Vagina (tissue), 2 donors: ENCODE measurements around the gene HDGFL2. TPM values are rescaled to one million over a fixed set of nuclear protein-coding genes. Genes with fewer than 3 reads are reported as not detected.

ENCODE experiments used
- DNase-seq, 2 donors: peaks; one replicate each; pipeline ENCODE4 v3.0.0-alpha.2; 2017; ENCODE audit errors: extremely low spot score in 2 of 2
- H3K27ac ChIP-seq: fragments of 200-600 bp; sonication (generic); one replicate; pipeline ENCODE4 v1.5.1; 2019
- H3K27me3 ChIP-seq: fragments of 200-600 bp; sonication (generic); one replicate; pipeline ENCODE4 v1.5.1; 2019
- H3K36me3 ChIP-seq, 2 donors: fragments of 200-600 bp; sonication (generic); one replicate each; pipeline ENCODE4 v1.5.1; 2017 to 2019
- H3K4me1 ChIP-seq: fragments of 200-600 bp; sonication (generic); one replicate; pipeline ENCODE4 v1.5.1; 2019
- H3K4me3 ChIP-seq, 2 donors: fragments of 200-600 bp; sonication (generic); 1 replicate in 1 of 2; 2 replicates in 1 of 2; pipeline ENCODE4 v1.5.1; 2016 to 2019
- H3K9me3 ChIP-seq: fragments of 200-600 bp; sonication (generic); one replicate; pipeline ENCODE4 v1.5.1; 2019
- POLR2A ChIP-seq, 2 donors: fragments of 450-650 bp; IDR thresholded peaks; one replicate each; pipeline ENCODE4 v1.6.1; 2017; ENCODE audit warnings: antibody characterized with exemption in 2 of 2, mild to moderate bottlenecking in 2 of 2, moderate library complexity in 2 of 2
- POLR2AphosphoS5 ChIP-seq, 2 donors: sonication (generic); formaldehyde crosslinking; IDR thresholded peaks; one replicate each; pipeline ENCODE4 v1.9.0; 2017; ENCODE audit warnings: antibody characterized with exemption in 2 of 2, mild to moderate bottlenecking in 2 of 2, low read depth in 1 of 2; ENCODE audit not compliant: insufficient read depth in 1 of 2
- intact Hi-C: fragments of 100-400 bp; cut with DNase I; formaldehyde crosslinking; loops from one replicate; pipeline ENCODE4 v1.15.1; 2023
- total RNA-seq: library from RNA; depleted of rRNA; stranded (reverse); fragments of >200 nt; gene quantifications from one replicate; pipeline ENCODE4 v1.2.3, GENCODE V29; 2016
- TF ChIP-seq, protein P1 (sequence below), 3 experiments: fragments of 450-650 bp in 2 of 3; fragments of 200-600 bp in 1 of 3; sonication (generic) in 1 of 3; IDR thresholded peaks; one replicate each; pipeline ENCODE4 v1.5.1; 2017 to 2019; ENCODE audit warnings: antibody characterized with exemption in 3 of 3, mild to moderate bottlenecking in 2 of 3, moderate library complexity in 2 of 3

The HDGFL2 gene
- total RNA-seq, 1 donor from 2014 or later: 33.1 TPM

DNA sequence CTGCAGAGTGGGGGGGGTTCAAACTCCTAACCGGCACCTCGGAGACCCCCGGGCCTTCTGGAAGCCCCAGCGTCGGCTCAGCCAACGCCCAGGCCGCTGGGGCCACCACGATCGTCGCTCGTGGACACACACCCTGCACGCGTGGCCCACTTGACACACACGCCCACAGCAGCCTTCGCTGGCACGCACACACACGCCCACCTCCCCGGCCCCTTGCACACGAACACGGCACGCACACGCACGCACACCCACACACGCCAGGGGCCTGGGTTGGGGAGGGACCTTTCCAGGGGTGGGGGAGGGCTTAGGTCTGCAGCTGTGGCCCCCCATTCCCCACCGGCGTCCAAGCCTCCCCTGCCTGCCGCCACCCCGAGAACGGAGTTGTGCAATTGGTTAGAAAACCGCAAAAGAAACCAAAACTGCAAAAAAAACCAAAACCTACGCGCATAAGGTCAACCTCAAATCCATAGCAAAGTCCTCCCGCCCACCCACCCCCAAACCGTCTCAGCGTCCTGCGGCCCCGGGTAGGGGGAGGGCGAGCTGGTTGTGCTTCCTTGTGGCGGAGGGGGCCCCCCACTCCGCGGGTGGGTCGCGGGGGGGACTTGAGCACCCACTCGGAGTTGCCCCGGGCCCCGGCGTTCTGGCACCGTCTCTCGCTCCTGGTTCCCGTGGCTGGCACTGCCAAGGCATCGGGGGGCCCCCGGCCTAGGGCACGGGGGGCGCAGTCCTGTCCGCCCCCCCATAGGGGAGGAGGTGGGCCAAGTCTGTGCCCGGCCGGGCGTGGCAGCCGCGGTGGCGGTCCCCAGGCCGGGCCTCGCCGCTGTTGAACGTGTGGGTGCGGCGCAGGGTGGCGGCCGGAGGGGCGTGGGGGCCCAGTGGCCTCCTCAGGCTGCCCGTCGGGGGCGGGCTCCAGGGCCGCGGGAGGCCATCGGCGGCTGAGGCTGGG, 71.1 kb downstream of the HDGFL2 start:
- H3K27ac ChIP-seq: no peak overlapping the region
- no peak overlapping the region for H3K4me3 ChIP-seq
- DNase-seq: no peak
- no peaks in the 10 kb centered on the region for H3K9me3 ChIP-seq
- no peaks in the 10 kb centered on the region for H3K27me3 ChIP-seq
- H3K36me3 ChIP-seq: no peaks in the 10 kb centered on the region
- no peaks in the 10 kb centered on the region for H3K4me1 ChIP-seq
- TF ChIP-seq, protein P1, sequence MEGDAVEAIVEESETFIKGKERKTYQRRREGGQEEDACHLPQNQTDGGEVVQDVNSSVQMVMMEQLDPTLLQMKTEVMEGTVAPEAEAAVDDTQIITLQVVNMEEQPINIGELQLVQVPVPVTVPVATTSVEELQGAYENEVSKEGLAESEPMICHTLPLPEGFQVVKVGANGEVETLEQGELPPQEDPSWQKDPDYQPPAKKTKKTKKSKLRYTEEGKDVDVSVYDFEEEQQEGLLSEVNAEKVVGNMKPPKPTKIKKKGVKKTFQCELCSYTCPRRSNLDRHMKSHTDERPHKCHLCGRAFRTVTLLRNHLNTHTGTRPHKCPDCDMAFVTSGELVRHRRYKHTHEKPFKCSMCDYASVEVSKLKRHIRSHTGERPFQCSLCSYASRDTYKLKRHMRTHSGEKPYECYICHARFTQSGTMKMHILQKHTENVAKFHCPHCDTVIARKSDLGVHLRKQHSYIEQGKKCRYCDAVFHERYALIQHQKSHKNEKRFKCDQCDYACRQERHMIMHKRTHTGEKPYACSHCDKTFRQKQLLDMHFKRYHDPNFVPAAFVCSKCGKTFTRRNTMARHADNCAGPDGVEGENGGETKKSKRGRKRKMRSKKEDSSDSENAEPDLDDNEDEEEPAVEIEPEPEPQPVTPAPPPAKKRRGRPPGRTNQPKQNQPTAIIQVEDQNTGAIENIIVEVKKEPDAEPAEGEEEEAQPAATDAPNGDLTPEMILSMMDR (IDR thresholded peaks at IDR 0.05): no peak
- TF ChIP-seq POLR2A (IDR thresholded peaks at IDR 0.05): no peak
- no peak for TF ChIP-seq POLR2AphosphoS5 (IDR thresholded peaks at IDR 0.05; ENCODE audit: insufficient read depth in 1 of 2, low read depth in 1 of 2)
- intact Hi-C loops: no loop called here

DNA sequence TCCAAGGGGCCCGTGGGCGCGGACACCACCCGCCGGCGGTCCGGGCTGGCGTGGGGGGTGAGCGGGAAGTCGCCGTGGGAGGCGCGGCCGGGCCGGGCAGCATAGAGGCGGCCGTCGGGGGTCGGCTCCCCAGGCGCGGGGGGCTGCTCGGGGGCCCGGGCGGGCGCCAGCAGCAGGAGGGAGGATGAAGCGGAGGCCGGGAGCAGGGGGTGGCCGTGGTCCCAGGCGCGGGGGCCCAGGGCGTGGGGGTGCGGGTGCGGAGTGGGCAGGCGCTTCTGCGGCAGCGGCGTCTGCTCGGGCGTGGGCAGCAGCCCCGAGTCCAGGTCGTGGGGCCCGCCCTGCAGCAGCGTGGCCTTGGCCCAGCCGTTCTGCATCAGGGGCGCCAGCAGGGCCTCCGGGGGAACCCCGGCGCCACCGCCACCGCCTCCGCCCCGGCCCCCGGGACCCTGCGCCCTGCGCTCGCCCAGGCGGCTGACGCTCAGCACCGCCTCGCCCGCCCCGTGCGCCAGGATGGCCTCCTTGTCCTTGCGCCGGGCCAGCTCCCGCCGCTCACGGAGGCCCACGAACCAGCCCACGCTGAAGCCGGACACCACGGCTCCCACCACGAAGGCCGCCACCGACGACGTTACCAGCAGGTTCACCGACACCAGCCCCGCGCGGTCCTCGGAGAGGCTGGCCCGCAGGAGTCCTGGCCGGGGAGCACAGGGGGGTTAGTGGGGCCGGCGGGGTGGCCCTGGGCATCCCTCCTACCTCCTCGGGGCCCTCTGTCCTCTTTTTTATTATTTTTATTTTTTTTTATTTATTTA, 71.9 kb downstream of the HDGFL2 start:
- no peaks in the 10 kb centered on the region for H3K27me3 ChIP-seq
- H3K9me3 ChIP-seq: no peaks in the 10 kb centered on the region
- intact Hi-C loops: no loop called here
- no peak for DNase-seq
- no peak overlapping the region for H3K27ac ChIP-seq
- H3K36me3 ChIP-seq: no peaks in the 10 kb centered on the region
- TF ChIP-seq, protein P1 (IDR thresholded peaks at IDR 0.05): no peak
- TF ChIP-seq POLR2AphosphoS5 (IDR thresholded peaks at IDR 0.05; ENCODE audit: insufficient read depth in 1 of 2, low read depth in 1 of 2) (no peak), POLR2A (IDR thresholded peaks at IDR 0.05) (no peak)
- H3K4me3 ChIP-seq: no peak overlapping the region
- no peaks in the 10 kb centered on the region for H3K4me1 ChIP-seq

DNA sequence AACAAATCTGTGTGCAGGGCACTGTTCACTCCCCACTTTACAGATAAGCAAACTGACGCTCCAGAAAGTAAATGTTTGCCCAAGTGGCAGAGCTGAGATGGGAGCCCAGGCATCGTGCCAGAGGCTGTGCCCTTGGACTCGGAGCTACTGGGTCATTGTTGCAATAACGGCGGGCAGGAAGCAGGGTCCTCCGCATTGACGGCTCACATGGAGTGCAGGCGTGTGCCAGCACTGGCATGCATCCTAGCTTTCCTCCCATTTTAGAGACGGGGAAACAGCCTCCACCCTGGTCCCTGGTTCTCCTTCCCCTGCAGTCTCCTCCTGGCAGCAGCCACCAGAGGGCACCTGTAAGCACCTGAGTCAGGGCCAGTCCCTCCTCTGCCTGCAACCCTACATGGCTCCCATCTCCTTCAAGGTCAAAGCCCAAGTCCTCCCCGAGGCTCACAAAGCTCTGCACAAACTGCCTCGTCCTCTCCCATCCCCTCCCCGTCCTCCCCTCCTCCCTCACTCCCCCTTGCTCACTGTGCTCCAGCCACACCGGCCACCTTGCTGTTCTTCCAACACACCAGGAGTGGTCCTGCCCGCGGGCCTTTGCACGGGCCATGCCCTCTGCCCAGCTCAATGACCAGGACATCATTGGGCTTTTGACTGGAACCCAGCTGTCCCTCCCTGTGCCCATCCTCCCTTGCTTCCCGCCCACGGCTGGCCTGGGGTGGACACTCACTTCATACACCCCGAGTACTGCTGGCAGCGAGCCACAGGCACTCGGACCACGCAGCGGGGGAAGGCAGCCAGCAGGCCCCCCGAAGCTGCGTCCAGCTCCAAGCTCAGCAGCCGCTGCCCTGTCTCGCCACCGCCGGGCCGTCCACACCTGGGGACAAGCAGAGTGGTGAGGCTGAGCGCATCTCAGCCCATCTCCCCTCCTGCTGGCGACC, 75.5 kb downstream of the HDGFL2 start:
- DNase-seq: no peak
- H3K4me3 ChIP-seq: no peak overlapping the region
- H3K9me3 ChIP-seq: no peaks in the 10 kb centered on the region
- H3K36me3 ChIP-seq: no peaks in the 10 kb centered on the region
- no peaks in the 10 kb centered on the region for H3K27me3 ChIP-seq
- TF ChIP-seq, protein P1 (IDR thresholded peaks at IDR 0.05): no peak
- TF ChIP-seq POLR2A (IDR thresholded peaks at IDR 0.05): no peak
- no peak overlapping the region for H3K27ac ChIP-seq
- intact Hi-C loops: no loop called here
- H3K4me1 ChIP-seq: no peaks in the 10 kb centered on the region

DNA sequence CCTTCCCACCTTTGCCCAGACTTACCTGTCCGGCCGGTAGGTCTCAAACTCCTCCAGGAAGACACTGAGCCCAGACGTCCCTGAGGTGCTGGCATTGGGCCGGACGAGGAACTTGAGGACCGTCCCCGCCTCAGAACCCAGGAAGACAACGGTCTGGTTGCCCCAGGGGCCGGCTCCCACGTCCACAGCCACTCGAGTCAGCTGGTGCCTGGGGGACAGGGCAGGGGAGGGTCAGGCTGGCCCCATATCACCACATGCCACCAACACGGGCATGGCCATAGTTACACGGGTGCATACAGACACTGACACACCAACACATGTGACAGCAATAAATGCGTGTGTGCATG, 76.1 kb downstream of the HDGFL2 start:
- Histone ChIP-seq H3K4me3 (no peak overlapping the region), H3K4me1 (no peaks in the 10 kb centered on the region)

More for the DNA sequence above, 76.1 kb downstream of the HDGFL2 start:
- Histone ChIP-seq H3K27me3 (no peaks in the 10 kb centered on the region), H3K9me3 (no peaks in the 10 kb centered on the region), H3K27ac (no peak overlapping the region), H3K36me3 (no peaks in the 10 kb centered on the region)
- intact Hi-C loops: no loop called here
- no peak for TF ChIP-seq POLR2AphosphoS5 (IDR thresholded peaks at IDR 0.05; ENCODE audit: insufficient read depth in 1 of 2, low read depth in 1 of 2)
- TF ChIP-seq, protein P1 (IDR thresholded peaks at IDR 0.05): no peak
- no peak for TF ChIP-seq POLR2A (IDR thresholded peaks at IDR 0.05)
- no peak for DNase-seq
